Measurements from ENCODE around the gene POLD2. TPM values are rescaled to one million over a fixed set of nuclear protein-coding genes. Genes with fewer than 3 reads are reported as not detected.

Gene POLD2
- total RNA-seq, 1 donor from 2014 or later, result 215 TPM

GRCh38 chr7:44112231-44112996, 10.9 kb downstream of the POLD2 start:
- Mint-ChIP-seq H3K9me3 (no peaks in the 10 kb centered on the region), H3K27ac (no peak overlapping the region), H3K36me3 (ENCODE audit: low read depth) (peaks cover 41% of the 10 kb centered on the region), H3K4me3 (ENCODE audit: low read depth) (no peak overlapping the region), H3K27me3 (ENCODE audit: low read depth) (no peaks in the 10 kb centered on the region), H3K4me1 (ENCODE audit: low read depth) (no peaks in the 10 kb centered on the region)
- intact Hi-C loops (cut with micrococcal nuclease), result no loop called here
- DNase-seq (ENCODE audit: low spot score), result no peak

- no peak overlapping the region for H3K4me3 Mint-ChIP-seq (ENCODE audit: low read depth)
- no peaks in the 10 kb centered on the region for H3K9me3 Mint-ChIP-seq
- intact Hi-C loops (cut with micrococcal nuclease), result no loop called here
- H3K4me1 Mint-ChIP-seq (ENCODE audit: low read depth), result no peaks in the 10 kb centered on the region
- H3K27me3 Mint-ChIP-seq (ENCODE audit: low read depth), result no peaks in the 10 kb centered on the region
- DNase-seq (ENCODE audit: low spot score), result no peak
- H3K27ac Mint-ChIP-seq, result no peak overlapping the region
- peaks cover 35% of the 10 kb centered on the region for H3K36me3 Mint-ChIP-seq (ENCODE audit: low read depth)
Measured at GRCh38 chr7:44111761-44112160, 11.6 kb downstream of the POLD2 start.

GRCh38 chr7:44110719-44111635, 12.4 kb downstream of the POLD2 start:
- intact Hi-C loops (cut with micrococcal nuclease), result no loop called here
- no peak overlapping the region for H3K27ac Mint-ChIP-seq

GRCh38 chr7:44109991-44110390, 13.4 kb downstream of the POLD2 start:
- Mint-ChIP-seq H3K27ac (no peak overlapping the region), H3K4me3 (ENCODE audit: low read depth) (no peak overlapping the region), H3K9me3 (no peaks in the 10 kb centered on the region), H3K27me3 (ENCODE audit: low read depth) (peaks cover 2% of the 10 kb centered on the region), H3K36me3 (ENCODE audit: low read depth) (peaks cover 26% of the 10 kb centered on the region), H3K4me1 (ENCODE audit: low read depth) (peaks cover 8% of the 10 kb centered on the region)
- no peak for DNase-seq (ENCODE audit: low spot score)
- intact Hi-C loops (cut with micrococcal nuclease), result no loop called here

More at GRCh38 chr7:44110719-44111635, 12.4 kb downstream of the POLD2 start:
- Mint-ChIP-seq H3K9me3 (no peaks in the 10 kb centered on the region), H3K36me3 (ENCODE audit: low read depth) (peaks cover 32% of the 10 kb centered on the region), H3K27me3 (ENCODE audit: low read depth) (no peaks in the 10 kb centered on the region), H3K4me3 (ENCODE audit: low read depth) (no peak overlapping the region), H3K4me1 (ENCODE audit: low read depth) (peaks cover under 1% of the 10 kb centered on the region)
- DNase-seq (ENCODE audit: low spot score), result no peak

GRCh38 chr7:44108768-44109750, 14.3 kb downstream of the POLD2 start:
- H3K9me3 Mint-ChIP-seq, result no peaks in the 10 kb centered on the region

GRCh38 chr7:44107961-44108767, 15.2 kb downstream of the POLD2 start:
- intact Hi-C loops (cut with micrococcal nuclease), result no loop called here
- Mint-ChIP-seq H3K9me3 (no peaks in the 10 kb centered on the region), H3K4me3 (ENCODE audit: low read depth) (no peak overlapping the region), H3K36me3 (ENCODE audit: low read depth) (peaks cover 13% of the 10 kb centered on the region), H3K27me3 (ENCODE audit: low read depth) (peaks cover 4% of the 10 kb centered on the region), H3K27ac (no peak overlapping the region), H3K4me1 (ENCODE audit: low read depth) (peaks cover 9% of the 10 kb centered on the region)
- DNase-seq (ENCODE audit: low spot score), result no peak

More at GRCh38 chr7:44108768-44109750, 14.3 kb downstream of the POLD2 start:
- intact Hi-C loops (cut with micrococcal nuclease), result no loop called here
- Mint-ChIP-seq H3K4me3 (ENCODE audit: low read depth) (no peak overlapping the region), H3K4me1 (ENCODE audit: low read depth) (peaks cover 8% of the 10 kb centered on the region), H3K27ac (no peak overlapping the region), H3K36me3 (ENCODE audit: low read depth) (peaks cover 20% of the 10 kb centered on the region), H3K27me3 (ENCODE audit: low read depth) (peaks cover 2% of the 10 kb centered on the region)
- no peak for DNase-seq (ENCODE audit: low spot score)

GRCh38 chr7:44107116-44107960, 16.0 kb downstream of the POLD2 start:
- Mint-ChIP-seq H3K36me3 (ENCODE audit: low read depth) (peaks cover 8% of the 10 kb centered on the region), H3K4me3 (ENCODE audit: low read depth) (no peak overlapping the region), H3K9me3 (no peaks in the 10 kb centered on the region), H3K27ac (no peak overlapping the region), H3K27me3 (ENCODE audit: low read depth) (peaks cover 5% of the 10 kb centered on the region), H3K4me1 (ENCODE audit: low read depth) (peaks cover 9% of the 10 kb centered on the region)
- intact Hi-C loops (cut with micrococcal nuclease), result no loop called here
- no peak for DNase-seq (ENCODE audit: low spot score)

- DNase-seq (ENCODE audit: low spot score), result no peak
- H3K9me3 Mint-ChIP-seq, result no peaks in the 10 kb centered on the region
- H3K27me3 Mint-ChIP-seq (ENCODE audit: low read depth), result peaks cover 5% of the 10 kb centered on the region
- no peak overlapping the region for H3K27ac Mint-ChIP-seq
- intact Hi-C loops (cut with micrococcal nuclease), result no loop called here
- peaks cover 3% of the 10 kb centered on the region for H3K36me3 Mint-ChIP-seq (ENCODE audit: low read depth)
- H3K4me3 Mint-ChIP-seq (ENCODE audit: low read depth), result peak overlapping the region; percentile 69
- H3K4me1 Mint-ChIP-seq (ENCODE audit: low read depth), result peaks cover 9% of the 10 kb centered on the region
Measured at GRCh38 chr7:44106311-44107065, 16.9 kb downstream of the POLD2 start.

GRCh38 chr7:44105832-44106231, 17.5 kb downstream of the POLD2 start:
- Mint-ChIP-seq H3K4me1 (ENCODE audit: low read depth) (peaks cover 9% of the 10 kb centered on the region), H3K9me3 (no peaks in the 10 kb centered on the region), H3K4me3 (ENCODE audit: low read depth) (peak overlapping the region; percentile 69), H3K36me3 (ENCODE audit: low read depth) (peaks cover 3% of the 10 kb centered on the region), H3K27me3 (ENCODE audit: low read depth) (peaks cover 5% of the 10 kb centered on the region), H3K27ac (peak overlapping the region; percentile 38)
- DNase-seq (ENCODE audit: low spot score), result no peak
- intact Hi-C loops (cut with micrococcal nuclease), result no loop called here

- Mint-ChIP-seq H3K4me1 (ENCODE audit: low read depth) (peaks cover 9% of the 10 kb centered on the region), H3K27me3 (ENCODE audit: low read depth) (peaks cover 5% of the 10 kb centered on the region), H3K36me3 (ENCODE audit: low read depth) (peaks cover 3% of the 10 kb centered on the region), H3K27ac (peak overlapping the region; percentile 38), H3K4me3 (ENCODE audit: low read depth) (peak overlapping the region; percentile 79), H3K9me3 (no peaks in the 10 kb centered on the region)
- intact Hi-C loops (cut with micrococcal nuclease), result no loop called here
- no peak for DNase-seq (ENCODE audit: low spot score)
Measured at GRCh38 chr7:44104860-44105771, 18.2 kb downstream of the POLD2 start.
